CD4-positive, alpha-beta T cell (primary cell): Measurements from ENCODE around the gene GFOD2. TPM values are rescaled to one million over a fixed set of nuclear protein-coding genes. Genes with fewer than 3 reads are reported as not detected.

ENCODE experiments used
- ATAC-seq: fragments of 200-7000 bp; cut with Tn5 transposase; one replicate; pipeline ENCODE4 v1.10.0; 2022; ENCODE audit warnings: mild to moderate bottlenecking; ENCODE audit not compliant: poor library complexity
- CTCF ChIA-PET: fragments of 350-600 bp; sonication (Branson Sonifier 250); formaldehyde crosslinking; loops from one replicate; lab custom pipeline; 2021; ENCODE audit warnings: antibody characterized with exemption, inconsistent platforms; lab: Charles Lee
- POLR2A ChIA-PET: fragments of 350-600 bp; sonication (Branson Sonifier 250); formaldehyde crosslinking; loops from one replicate; lab custom pipeline; 2021; ENCODE audit warnings: antibody characterized with exemption, inconsistent platforms; lab: Charles Lee
- DNase-seq, 14 experiments: peaks; one replicate each; pipeline ENCODE4 v3.0.0-alpha.2; 2013 to 2020; ENCODE audit warnings: mixed read lengths in 2 of 14
- H3K27ac ChIP-seq, 2 donors: one replicate each; pipeline versions ENCODE4 v1.5.1 to v1.7.0; 2013; ENCODE audit warnings: low read length in 2 of 2, low read depth in 1 of 2, mild to moderate bottlenecking in 1 of 2
- H3K27me3 ChIP-seq, 2 experiments: 1 replicate in 1 of 2; 2 replicates in 1 of 2; pipeline versions ENCODE4 v1.6.1 to v1.7.0; 2013; ENCODE audit warnings: low read length in 2 of 2, control low read depth in 1 of 2, mild to moderate bottlenecking in 1 of 2, moderate library complexity in 1 of 2; ENCODE audit not compliant: insufficient read depth in 2 of 2, control insufficient read depth in 1 of 2
- H3K36me3 ChIP-seq: one replicate; pipeline ENCODE4 v1.6.1; 2013; ENCODE audit warnings: low read length, control low read depth; ENCODE audit not compliant: insufficient read depth
- H3K4me1 ChIP-seq: one replicate; pipeline ENCODE4 v1.6.1; 2013; ENCODE audit warnings: low read length, control low read depth; ENCODE audit not compliant: insufficient read depth
- H3K4me3 ChIP-seq: one replicate; pipeline ENCODE4 v1.5.1; 2013; ENCODE audit warnings: mild to moderate bottlenecking, low read length, moderate library complexity
- H3K9me3 ChIP-seq, 2 experiments: 1 replicate in 1 of 2; 2 replicates in 1 of 2; pipeline versions ENCODE4 v1.6.1 to v1.7.0; 2013; ENCODE audit warnings: low read length in 2 of 2, mild to moderate bottlenecking in 2 of 2, control low read depth in 1 of 2, moderate library complexity in 1 of 2; ENCODE audit not compliant: control insufficient read depth in 1 of 2, insufficient read depth in 1 of 2
- H3K27ac Mint-ChIP-seq: one replicate; pipeline ENCODE4 v1.8.0; 2020; ENCODE audit warnings: mixed read lengths
- H3K27me3 Mint-ChIP-seq: one replicate; pipeline ENCODE4 v1.8.0; 2021; ENCODE audit warnings: mixed read lengths
- H3K36me3 Mint-ChIP-seq: one replicate; pipeline ENCODE4 v1.8.0; 2021; ENCODE audit warnings: low read depth, mixed read lengths
- H3K4me1 Mint-ChIP-seq: one replicate; pipeline ENCODE4 v1.8.0; 2021; ENCODE audit warnings: low read depth, mixed read lengths
- H3K4me3 Mint-ChIP-seq: one replicate; pipeline ENCODE4 v1.8.0; 2020; ENCODE audit warnings: mild to moderate bottlenecking, mixed read lengths
- H3K9me3 Mint-ChIP-seq: one replicate; pipeline ENCODE4 v1.8.0; 2020; ENCODE audit warnings: mixed read lengths
- CTCF ChIP-seq: fragments of 200-600 bp; IDR thresholded peaks from one replicate; pipeline ENCODE4 v1.8.0; 2022; ENCODE audit warnings: antibody characterized with exemption, mild to moderate bottlenecking
- intact Hi-C, 2 experiments: fragments of 100-400 bp; cut with DNase I in 1 of 2; cut with micrococcal nuclease in 1 of 2; formaldehyde crosslinking; loops; one replicate each; pipeline versions ENCODE4 v1.15.1 to v1.9.0; 2023 to 2025; cut with DNase I, micrococcal nuclease
- total RNA-seq, 174 experiments: library from RNA in 2 of 174; stranded (reverse) in 2 of 174; gene quantifications; one replicate each; pipeline ENCODE4 v1.2.3 and lab custom pipeline; 2021 to 2026

Gene GFOD2
- total RNA-seq, 2 experiments from 2014 or later: 2.8 to 3.7 TPM

GRCh38 chr16:67653789-67654402 is 65.2 kb downstream of the GFOD2 start:
- peaks cover 16% of the 10 kb centered on the region for H3K4me1 Mint-ChIP-seq
- H3K9me3 Mint-ChIP-seq: no peaks in the 10 kb centered on the region
- ChIA-PET POLR2A (no interaction called here), CTCF (no interaction called here)
- no peak for ATAC-seq
- TF ChIP-seq CTCF: no peak
- H3K36me3 ChIP-seq: peaks cover 88% of the 10 kb centered on the region
- no peak overlapping the region for H3K27ac Mint-ChIP-seq
- no peaks in the 10 kb centered on the region for H3K27me3 ChIP-seq
- H3K9me3 ChIP-seq: no peaks in the 10 kb centered on the region
- H3K27ac ChIP-seq: no peak overlapping the region
- peaks cover 59% of the 10 kb centered on the region for H3K36me3 Mint-ChIP-seq
- intact Hi-C loops: no loop called here
- no peak overlapping the region for H3K4me3 ChIP-seq
- H3K4me1 ChIP-seq: peaks cover 14% of the 10 kb centered on the region
- no peaks in the 10 kb centered on the region for H3K27me3 Mint-ChIP-seq
- peak in 1 of 14 experiments; percentile 20 for DNase-seq
- no peak overlapping the region for H3K4me3 Mint-ChIP-seq

GRCh38 chr16:67653128-67653788 is 65.9 kb downstream of the GFOD2 start:
- ATAC-seq: no peak
- POLR2A ChIA-PET: no interaction called here

GRCh38 chr16:67652578-67653127 is 66.5 kb downstream of the GFOD2 start:
- ATAC-seq (no peak), DNase-seq (no peak)
- Mint-ChIP-seq H3K27ac (no peak overlapping the region), H3K4me3 (no peak overlapping the region), H3K27me3 (no peaks in the 10 kb centered on the region), H3K9me3 (no peaks in the 10 kb centered on the region), H3K4me1 (peaks cover 12% of the 10 kb centered on the region), H3K36me3 (peaks cover 62% of the 10 kb centered on the region)
- POLR2A ChIA-PET: no interaction called here
- Histone ChIP-seq H3K9me3 (no peaks in the 10 kb centered on the region), H3K27ac (no peak overlapping the region), H3K4me1 (peaks cover 6% of the 10 kb centered on the region), H3K27me3 (no peaks in the 10 kb centered on the region), H3K4me3 (no peak overlapping the region), H3K36me3 (peaks cover 87% of the 10 kb centered on the region)
- TF ChIP-seq CTCF: no peak
- CTCF ChIA-PET: no interaction called here
- intact Hi-C loops: no loop called here

More at GRCh38 chr16:67653128-67653788, 65.9 kb downstream of the GFOD2 start:
- Mint-ChIP-seq H3K9me3 (no peaks in the 10 kb centered on the region), H3K36me3 (peaks cover 62% of the 10 kb centered on the region), H3K4me3 (no peak overlapping the region), H3K4me1 (peaks cover 12% of the 10 kb centered on the region), H3K27ac (no peak overlapping the region), H3K27me3 (no peaks in the 10 kb centered on the region)
- Histone ChIP-seq H3K27me3 (no peaks in the 10 kb centered on the region), H3K9me3 (no peaks in the 10 kb centered on the region), H3K4me1 (peaks cover 8% of the 10 kb centered on the region), H3K36me3 (peaks cover 87% of the 10 kb centered on the region), H3K27ac (no peak overlapping the region), H3K4me3 (no peak overlapping the region)
- CTCF ChIA-PET: no interaction called here
- no peak for TF ChIP-seq CTCF
- intact Hi-C loops: no loop called here
- peak in 1 of 14 experiments; percentile 38 for DNase-seq
